ENCODE results near the gene CDCA5. TPM values are rescaled to one million over a fixed set of nuclear protein-coding genes. Genes with fewer than 3 reads are reported as not detected.

The CDCA5 gene
- total RNA-seq, 2 donors from 2014 or later: 2.3 to 17.8 TPM

DNA sequence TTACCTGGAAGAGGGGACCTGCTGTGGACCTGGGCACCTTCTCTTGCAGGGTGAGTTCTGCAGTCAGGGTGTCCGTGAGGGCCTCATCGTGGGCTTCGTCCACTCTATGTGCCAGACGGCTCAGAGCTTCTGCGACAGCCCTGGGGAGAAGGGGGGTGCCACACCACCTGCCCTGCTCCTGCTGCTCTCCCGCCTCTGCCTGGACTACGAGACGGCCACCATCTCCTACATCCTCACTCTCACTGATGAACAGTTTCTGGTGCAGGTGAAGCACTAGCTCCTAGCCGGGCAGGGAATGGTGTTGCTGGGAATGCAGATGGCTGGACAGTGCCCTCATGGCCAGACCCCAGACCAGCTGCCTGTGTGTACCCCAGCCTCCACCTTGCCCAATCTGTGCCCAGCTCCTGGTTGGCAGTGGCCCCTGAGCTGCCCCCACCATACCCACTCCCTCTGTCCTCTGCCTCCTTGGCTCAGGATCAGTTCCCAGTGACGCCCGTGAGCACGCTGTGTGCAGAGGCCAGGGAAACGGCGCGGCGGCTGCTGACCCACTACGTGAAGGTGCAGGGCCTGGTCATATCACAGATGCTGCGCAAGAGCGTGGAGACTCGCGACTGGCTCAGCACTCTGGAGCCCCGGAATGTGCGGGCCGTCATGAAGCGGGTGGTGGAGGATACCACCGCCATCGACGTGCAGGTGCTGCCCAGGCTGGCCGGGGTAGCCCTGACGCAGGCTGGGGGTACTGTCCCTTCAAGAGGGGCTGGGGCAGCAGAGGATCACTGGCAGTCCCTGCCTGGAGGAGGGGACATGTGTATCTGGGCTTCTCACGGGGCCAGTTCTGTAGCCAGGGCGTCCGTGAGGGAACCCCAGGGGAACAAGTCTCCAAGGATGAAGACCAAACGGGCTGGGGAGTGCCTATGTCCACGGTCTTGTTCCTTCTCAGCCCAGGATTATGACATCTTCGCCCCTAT is 25.7 kb upstream of the CDCA5 start:
- intact Hi-C loops (cut with DNase I): loop anchor here (10.0 kb wide), 2 partner anchors 195 to 255 kb away; partner anchors contain the start of gene ATG2A
- H3K27ac ChIP-seq: no peak overlapping the region
- no peaks in the 10 kb centered on the region for H3K27me3 ChIP-seq (replicated peaks; ENCODE audit: insufficient read depth)
- H3K4me3 ChIP-seq: no peak overlapping the region
- H3K36me3 ChIP-seq: no peaks in the 10 kb centered on the region
- H3K4me1 ChIP-seq (replicated peaks): peaks cover 11% of the 10 kb centered on the region
- TF ChIP-seq POLR2A (IDR thresholded peaks at IDR 0.05) (no peak), POLR2AphosphoS5 (IDR thresholded peaks at IDR 0.05) (no peak)
- TF ChIP-seq, protein P1, sequence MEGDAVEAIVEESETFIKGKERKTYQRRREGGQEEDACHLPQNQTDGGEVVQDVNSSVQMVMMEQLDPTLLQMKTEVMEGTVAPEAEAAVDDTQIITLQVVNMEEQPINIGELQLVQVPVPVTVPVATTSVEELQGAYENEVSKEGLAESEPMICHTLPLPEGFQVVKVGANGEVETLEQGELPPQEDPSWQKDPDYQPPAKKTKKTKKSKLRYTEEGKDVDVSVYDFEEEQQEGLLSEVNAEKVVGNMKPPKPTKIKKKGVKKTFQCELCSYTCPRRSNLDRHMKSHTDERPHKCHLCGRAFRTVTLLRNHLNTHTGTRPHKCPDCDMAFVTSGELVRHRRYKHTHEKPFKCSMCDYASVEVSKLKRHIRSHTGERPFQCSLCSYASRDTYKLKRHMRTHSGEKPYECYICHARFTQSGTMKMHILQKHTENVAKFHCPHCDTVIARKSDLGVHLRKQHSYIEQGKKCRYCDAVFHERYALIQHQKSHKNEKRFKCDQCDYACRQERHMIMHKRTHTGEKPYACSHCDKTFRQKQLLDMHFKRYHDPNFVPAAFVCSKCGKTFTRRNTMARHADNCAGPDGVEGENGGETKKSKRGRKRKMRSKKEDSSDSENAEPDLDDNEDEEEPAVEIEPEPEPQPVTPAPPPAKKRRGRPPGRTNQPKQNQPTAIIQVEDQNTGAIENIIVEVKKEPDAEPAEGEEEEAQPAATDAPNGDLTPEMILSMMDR (IDR thresholded peaks at IDR 0.05): no peak
- no peak for DNase-seq (ENCODE audit: low spot score)
- H3K9me3 ChIP-seq: no peaks in the 10 kb centered on the region
- WGBS: 89% methylated on average over 36 of the region's 36 CpGs

DNA sequence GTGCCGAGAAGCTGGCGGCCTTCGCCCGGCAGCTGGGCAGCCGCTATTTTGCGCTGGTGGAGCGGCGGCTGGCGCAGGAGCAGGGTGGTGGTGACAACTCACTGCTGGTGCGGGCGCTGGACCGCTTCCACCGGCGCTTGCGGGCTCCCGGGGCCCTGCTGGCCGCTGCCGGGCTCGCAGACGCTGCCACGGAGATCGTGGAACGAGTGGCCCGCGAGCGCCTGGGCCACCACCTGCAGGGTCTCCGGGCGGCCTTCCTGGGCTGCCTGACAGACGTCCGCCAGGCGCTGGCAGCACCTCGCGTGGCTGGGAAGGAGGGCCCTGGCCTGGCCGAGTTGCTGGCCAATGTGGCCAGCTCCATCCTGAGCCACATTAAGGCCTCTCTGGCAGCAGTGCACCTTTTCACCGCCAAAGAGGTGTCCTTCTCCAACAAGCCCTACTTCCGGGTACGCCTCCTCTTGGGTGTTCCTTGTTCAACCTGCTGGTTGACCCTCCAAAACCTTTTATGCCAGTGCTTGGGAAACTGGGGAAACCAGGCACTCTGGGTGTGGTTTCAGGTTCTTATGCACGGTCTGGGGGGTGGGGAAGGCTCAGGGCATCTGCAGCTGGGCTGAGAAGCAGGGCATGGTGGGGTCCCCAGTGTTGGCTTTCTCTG is 24.8 kb upstream of the CDCA5 start:
- H3K27me3 ChIP-seq (replicated peaks; ENCODE audit: insufficient read depth): no peaks in the 10 kb centered on the region
- peak overlapping the region; percentile 30 to 33 for H3K27ac ChIP-seq
- no peaks in the 10 kb centered on the region for H3K9me3 ChIP-seq
- no peaks in the 10 kb centered on the region for H3K36me3 ChIP-seq
- H3K4me1 ChIP-seq (replicated peaks): peaks cover 13% of the 10 kb centered on the region
- whole genome bisulfite sequencing: 94% methylated on average over 35 of the region's 38 CpGs
- TF ChIP-seq, protein P1 (IDR thresholded peaks at IDR 0.05): no peak
- peak; percentile 70 for TF ChIP-seq POLR2AphosphoS5 (IDR thresholded peaks at IDR 0.05)
- DNase-seq (ENCODE audit: low spot score): no peak
- H3K4me3 ChIP-seq: no peak overlapping the region
- intact Hi-C loops (cut with DNase I): no loop called here

DNA sequence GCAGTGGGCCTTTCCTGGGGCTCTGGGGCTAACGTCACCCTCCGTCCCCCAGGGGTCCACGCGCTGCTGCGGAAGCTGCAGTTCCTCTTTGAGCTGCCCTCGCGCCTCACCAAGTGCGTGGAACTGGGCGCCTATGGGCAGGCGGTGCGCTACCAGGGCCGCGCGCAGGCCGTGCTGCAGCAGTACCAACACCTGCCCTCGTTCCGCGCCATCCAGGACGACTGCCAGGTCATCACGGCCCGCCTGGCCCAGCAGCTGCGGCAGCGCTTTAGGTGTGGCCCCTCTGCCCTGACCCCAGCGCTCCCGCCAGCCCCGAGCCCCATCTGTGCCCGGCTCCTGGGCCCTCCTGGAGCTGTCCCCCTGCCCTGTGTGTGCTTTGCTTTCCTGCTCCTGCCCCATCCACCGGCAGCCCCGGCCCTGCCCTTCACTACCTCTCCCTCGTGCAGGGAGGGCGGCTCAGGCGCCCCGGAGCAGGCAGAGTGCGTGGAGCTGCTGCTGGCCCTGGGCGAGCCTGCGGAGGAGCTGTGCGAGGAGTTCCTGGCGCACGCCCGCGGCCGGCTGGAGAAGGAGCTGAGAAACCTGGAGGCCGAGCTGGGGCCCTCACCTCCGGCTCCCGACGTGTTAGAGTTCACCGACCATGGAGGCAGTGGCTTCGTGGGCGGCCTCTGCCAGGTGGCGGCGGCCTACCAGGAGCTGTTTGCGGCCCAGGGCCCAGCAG is 24.1 kb upstream of the CDCA5 start:
- H3K4me1 ChIP-seq (replicated peaks): peaks cover 11% of the 10 kb centered on the region
- H3K4me3 ChIP-seq: no peak overlapping the region
- H3K27me3 ChIP-seq (replicated peaks; ENCODE audit: insufficient read depth): no peaks in the 10 kb centered on the region
- TF ChIP-seq, protein P1 (IDR thresholded peaks at IDR 0.05): no peak
- TF ChIP-seq POLR2A (IDR thresholded peaks at IDR 0.05) (no peak), POLR2AphosphoS5 (IDR thresholded peaks at IDR 0.05) (no peak)
- intact Hi-C loops (cut with DNase I): no loop called here
- no peak for DNase-seq (ENCODE audit: low spot score)
- no peaks in the 10 kb centered on the region for H3K9me3 ChIP-seq
- 93% methylated on average over 51 of the region's 52 CpGs for WGBS
- no peaks in the 10 kb centered on the region for H3K36me3 ChIP-seq
- H3K27ac ChIP-seq: peak overlapping the region; percentile 30 to 33

DNA sequence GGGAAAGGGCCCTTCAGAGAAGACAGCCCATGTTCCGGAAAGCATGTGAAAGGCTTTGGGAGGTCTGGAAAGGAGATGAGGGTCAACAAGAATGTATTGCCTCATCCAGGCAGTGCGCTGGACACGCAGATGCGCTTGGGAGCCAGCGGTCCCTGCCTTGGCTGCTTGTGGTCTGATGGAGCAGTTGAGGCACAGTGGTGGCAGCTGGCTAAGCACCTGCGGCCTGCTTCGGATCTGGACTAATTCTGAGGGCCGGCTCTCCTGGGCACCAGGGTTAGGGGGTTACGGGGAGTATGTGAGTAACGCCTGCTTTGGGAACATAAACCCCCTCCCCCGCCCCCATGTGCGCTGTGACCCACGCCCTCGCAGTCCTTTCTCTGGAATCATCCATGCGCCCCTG is 23.2 kb upstream of the CDCA5 start:
- Histone ChIP-seq H3K9me3 (no peaks in the 10 kb centered on the region), H3K4me1 (replicated peaks) (peaks cover 15% of the 10 kb centered on the region), H3K27me3 (replicated peaks; ENCODE audit: insufficient read depth) (no peaks in the 10 kb centered on the region), H3K27ac (no peak overlapping the region), H3K4me3 (no peak overlapping the region), H3K36me3 (no peaks in the 10 kb centered on the region)
- no peak for TF ChIP-seq POLR2A (IDR thresholded peaks at IDR 0.05)
- TF ChIP-seq, protein P1 (IDR thresholded peaks at IDR 0.05): no peak
- TF ChIP-seq POLR2AphosphoS5 (IDR thresholded peaks at IDR 0.05): no peak
- WGBS: 94% methylated on average over 15 of the region's 15 CpGs
- DNase-seq (ENCODE audit: low spot score): no peak
- intact Hi-C loops (cut with DNase I): no loop called here
